Measurements from ENCODE around the gene IL17B.

GRCh38 chr5:149370878-149371277, 8.2 kb downstream of the IL17B start:
- TF ChIP-seq CTCF (IDR thresholded peaks at IDR 0.05) (no peak), POLR2A (IDR thresholded peaks at IDR 0.05) (no peak)
